Suprapubic skin (tissue), 4 donors: Measurements from ENCODE around the gene DUS4L. TPM values are rescaled to one million over a fixed set of nuclear protein-coding genes. Genes with fewer than 3 reads are reported as not detected.

ENCODE experiments used
- DNase-seq, 2 donors: peaks; one replicate each; pipeline ENCODE4 v3.0.0-alpha.2; 2019; ENCODE audit warnings: low spot score in 2 of 2
- H3K27ac ChIP-seq: fragments of 200-600 bp; sonication (generic); one replicate; pipeline ENCODE4 v1.5.1; 2019
- H3K27me3 ChIP-seq: fragments of 200-600 bp; sonication (generic); one replicate; pipeline ENCODE4 v1.5.1; 2019
- H3K36me3 ChIP-seq: fragments of 200-600 bp; sonication (generic); one replicate; pipeline ENCODE4 v1.5.1; 2019
- H3K4me1 ChIP-seq: fragments of 200-600 bp; sonication (generic); one replicate; pipeline ENCODE4 v1.5.1; 2019
- H3K4me3 ChIP-seq: fragments of 200-600 bp; sonication (generic); one replicate; pipeline ENCODE4 v1.5.1; 2019; ENCODE audit warnings: mild to moderate bottlenecking
- H3K9me3 ChIP-seq: fragments of 200-600 bp; sonication (generic); one replicate; pipeline ENCODE4 v1.5.1; 2019
- EP300 ChIP-seq: sonication (generic); formaldehyde crosslinking; IDR thresholded peaks from one replicate; pipeline ENCODE4 v1.6.1; 2017; ENCODE audit warnings: antibody characterized with exemption
- POLR2A ChIP-seq, 2 donors: fragments of 450-650 bp; IDR thresholded peaks; one replicate each; pipeline ENCODE4 v1.6.1; 2017; ENCODE audit warnings: antibody characterized with exemption in 2 of 2, mild to moderate bottlenecking in 2 of 2, moderate library complexity in 2 of 2
- POLR2AphosphoS5 ChIP-seq, 3 donors: sonication (generic); formaldehyde crosslinking; IDR thresholded peaks; one replicate each; pipeline ENCODE4 v1.6.1; 2017; ENCODE audit warnings: antibody characterized with exemption in 3 of 3
- WGBS: methylation state at CpG from one replicate; pipeline ENCODE4 v1.1.5; 2018; 5-methylcytosine and 5-hydroxymethylcytosine counted together
- total RNA-seq, 4 donors: library from RNA; depleted of rRNA; stranded (reverse); fragments of >200 nt; gene quantifications; one replicate each; pipeline ENCODE4 v1.1.0, GENCODE V29; 2016
- TF ChIP-seq, protein P1 (sequence below), 2 donors: fragments of 200-600 bp in 1 of 2; fragments of 450-650 bp in 1 of 2; sonication (generic) in 1 of 2; IDR thresholded peaks; one replicate each; pipeline ENCODE4 v1.5.1; 2016 to 2019; ENCODE audit warnings: antibody characterized with exemption in 2 of 2, mild to moderate bottlenecking in 1 of 2, moderate library complexity in 1 of 2

DUS4L gene
- total RNA-seq, 4 donors from 2014 or later = 6.0 to 11.0 (median 7.8) TPM

GRCh38 chr7:107582875-107583274, 19.1 kb downstream of the DUS4L start:
- H3K27me3 ChIP-seq = no peaks in the 10 kb centered on the region
- 50% methylated on average over 2 of the region's 2 CpGs for WGBS
- TF ChIP-seq POLR2A (IDR thresholded peaks at IDR 0.05) (no peak), POLR2AphosphoS5 (IDR thresholded peaks at IDR 0.05) (no peak), EP300 (no peak)
- TF ChIP-seq, protein P1, sequence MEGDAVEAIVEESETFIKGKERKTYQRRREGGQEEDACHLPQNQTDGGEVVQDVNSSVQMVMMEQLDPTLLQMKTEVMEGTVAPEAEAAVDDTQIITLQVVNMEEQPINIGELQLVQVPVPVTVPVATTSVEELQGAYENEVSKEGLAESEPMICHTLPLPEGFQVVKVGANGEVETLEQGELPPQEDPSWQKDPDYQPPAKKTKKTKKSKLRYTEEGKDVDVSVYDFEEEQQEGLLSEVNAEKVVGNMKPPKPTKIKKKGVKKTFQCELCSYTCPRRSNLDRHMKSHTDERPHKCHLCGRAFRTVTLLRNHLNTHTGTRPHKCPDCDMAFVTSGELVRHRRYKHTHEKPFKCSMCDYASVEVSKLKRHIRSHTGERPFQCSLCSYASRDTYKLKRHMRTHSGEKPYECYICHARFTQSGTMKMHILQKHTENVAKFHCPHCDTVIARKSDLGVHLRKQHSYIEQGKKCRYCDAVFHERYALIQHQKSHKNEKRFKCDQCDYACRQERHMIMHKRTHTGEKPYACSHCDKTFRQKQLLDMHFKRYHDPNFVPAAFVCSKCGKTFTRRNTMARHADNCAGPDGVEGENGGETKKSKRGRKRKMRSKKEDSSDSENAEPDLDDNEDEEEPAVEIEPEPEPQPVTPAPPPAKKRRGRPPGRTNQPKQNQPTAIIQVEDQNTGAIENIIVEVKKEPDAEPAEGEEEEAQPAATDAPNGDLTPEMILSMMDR (IDR thresholded peaks at IDR 0.05) = no peak
- H3K4me1 ChIP-seq = peaks cover 30% of the 10 kb centered on the region
- DNase-seq = no peak
- H3K4me3 ChIP-seq = no peak overlapping the region
- H3K27ac ChIP-seq = no peak overlapping the region
- no peaks in the 10 kb centered on the region for H3K9me3 ChIP-seq
- H3K36me3 ChIP-seq = peaks cover 13% of the 10 kb centered on the region

DNA sequence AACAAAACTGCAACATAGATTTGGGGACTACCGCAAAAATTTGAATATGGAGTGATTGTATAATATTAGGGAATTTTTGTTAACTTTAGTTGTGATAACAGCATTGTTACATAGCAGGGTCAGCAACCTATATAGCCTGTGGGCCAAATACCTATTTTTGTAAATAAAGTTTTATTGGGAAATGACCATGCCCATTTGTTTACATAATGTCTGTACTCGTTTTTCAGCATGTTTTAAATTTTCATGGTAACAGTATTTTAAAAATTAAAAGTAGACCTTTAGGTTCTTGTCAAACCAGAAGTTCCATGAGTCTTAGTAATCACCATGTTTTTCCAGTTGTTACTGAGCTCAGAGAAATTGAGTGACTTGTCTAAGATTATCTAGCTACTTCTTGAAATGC, 20.9 kb downstream of the DUS4L start:
- H3K9me3 ChIP-seq = no peaks in the 10 kb centered on the region
- WGBS = 77% methylated on average over 2 of the region's 2 CpGs
- H3K27ac ChIP-seq = no peak overlapping the region
- DNase-seq = no peak
- TF ChIP-seq POLR2AphosphoS5 (IDR thresholded peaks at IDR 0.05) (no peak), POLR2A (IDR thresholded peaks at IDR 0.05) (no peak), EP300 (no peak)
- TF ChIP-seq, protein P1 (IDR thresholded peaks at IDR 0.05) = no peak
- H3K4me3 ChIP-seq = no peak overlapping the region
- H3K36me3 ChIP-seq = peaks cover 17% of the 10 kb centered on the region
- peaks cover 23% of the 10 kb centered on the region for H3K4me1 ChIP-seq
- no peaks in the 10 kb centered on the region for H3K27me3 ChIP-seq

- peaks cover 17% of the 10 kb centered on the region for H3K36me3 ChIP-seq
- no peaks in the 10 kb centered on the region for H3K4me1 ChIP-seq
- no peaks in the 10 kb centered on the region for H3K9me3 ChIP-seq
- no peak for DNase-seq
- H3K4me3 ChIP-seq = no peak overlapping the region
- no peaks in the 10 kb centered on the region for H3K27me3 ChIP-seq
- H3K27ac ChIP-seq = no peak overlapping the region
- 95% methylated on average over 5 of the region's 5 CpGs for WGBS
- TF ChIP-seq EP300 = no peak
- TF ChIP-seq POLR2A (IDR thresholded peaks at IDR 0.05) = no peak
- TF ChIP-seq POLR2AphosphoS5 (IDR thresholded peaks at IDR 0.05) = no peak
- TF ChIP-seq, protein P1 (IDR thresholded peaks at IDR 0.05) = no peak
These were observed 24.9 kb downstream of the DUS4L start for GRCh38 chr7:107588529-107589130.

DNA sequence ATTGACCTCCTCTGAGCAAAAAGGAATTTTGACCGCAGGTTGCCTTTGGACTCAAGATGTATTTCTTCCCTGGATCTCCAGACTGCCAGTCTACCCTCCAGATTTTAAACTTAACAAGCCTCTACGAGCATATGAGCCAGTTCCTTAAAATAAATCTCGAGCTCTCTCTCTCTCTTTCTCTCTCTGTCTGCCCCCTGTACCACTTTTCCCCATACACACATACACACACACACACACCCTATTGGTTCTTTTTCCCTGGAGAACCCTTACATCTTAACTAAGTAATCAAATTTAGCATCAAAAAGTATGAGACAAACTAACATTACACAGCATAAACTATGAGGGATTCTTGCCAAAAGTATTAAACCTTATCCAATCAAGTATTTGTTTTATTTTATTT, 27.6 kb downstream of the DUS4L start:
- WGBS = 75% methylated on average over 3 of the region's 3 CpGs
- no peak for DNase-seq
- no peaks in the 10 kb centered on the region for H3K27me3 ChIP-seq
- H3K4me1 ChIP-seq = peaks cover under 1% of the 10 kb centered on the region
- H3K4me3 ChIP-seq = no peak overlapping the region
- no peak for TF ChIP-seq EP300
- no peak for TF ChIP-seq POLR2AphosphoS5 (IDR thresholded peaks at IDR 0.05)
- TF ChIP-seq POLR2A (IDR thresholded peaks at IDR 0.05) = no peak
- H3K36me3 ChIP-seq = peaks cover 20% of the 10 kb centered on the region
- H3K9me3 ChIP-seq = no peaks in the 10 kb centered on the region
- H3K27ac ChIP-seq = no peak overlapping the region

- no peaks in the 10 kb centered on the region for H3K27me3 ChIP-seq
- 87% methylated on average over 5 of the region's 5 CpGs for WGBS
- peaks cover 3% of the 10 kb centered on the region for H3K4me1 ChIP-seq
- TF ChIP-seq POLR2A (IDR thresholded peaks at IDR 0.05) = no peak
- H3K36me3 ChIP-seq = peaks cover 25% of the 10 kb centered on the region
- H3K4me3 ChIP-seq = no peak overlapping the region
- H3K27ac ChIP-seq = no peak overlapping the region
- no peak for DNase-seq
- no peaks in the 10 kb centered on the region for H3K9me3 ChIP-seq
These were observed 28.7 kb downstream of the DUS4L start for GRCh38 chr7:107592361-107593024.

DNA sequence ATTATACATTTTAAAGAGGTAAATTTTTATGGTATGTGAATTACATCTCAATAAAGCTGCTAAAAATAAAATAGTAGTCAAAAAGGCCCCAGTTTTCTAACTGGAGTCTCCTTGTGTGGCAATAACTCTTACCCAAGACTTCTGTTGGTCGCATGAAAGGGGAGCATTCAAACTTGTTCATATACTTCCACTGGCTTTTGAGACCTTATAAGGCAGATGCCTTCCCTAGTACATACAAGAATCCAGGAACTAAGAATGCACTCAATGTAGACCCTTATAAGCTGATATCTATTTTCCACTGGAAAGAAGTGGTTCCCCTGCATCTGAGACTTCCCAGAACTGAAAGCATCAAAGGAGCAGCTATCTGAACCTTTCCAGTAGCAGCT, 29.2 kb downstream of the DUS4L start:
- no peak for DNase-seq
- H3K27ac ChIP-seq = no peak overlapping the region
- peaks cover 3% of the 10 kb centered on the region for H3K4me1 ChIP-seq
- H3K9me3 ChIP-seq = no peaks in the 10 kb centered on the region
- no peak for TF ChIP-seq POLR2AphosphoS5 (IDR thresholded peaks at IDR 0.05)
- TF ChIP-seq, protein P1 (IDR thresholded peaks at IDR 0.05) = no peak
- no peaks in the 10 kb centered on the region for H3K27me3 ChIP-seq
- no peak overlapping the region for H3K4me3 ChIP-seq
- H3K36me3 ChIP-seq = peaks cover 30% of the 10 kb centered on the region
- WGBS = 94% methylated on average over 1 of the region's 1 CpG
